Fibroblast of gingiva (primary cell): Measurements from ENCODE around the gene EVA1A.
"Not testable (repeated sequence)": the region's sequence is repeated elsewhere in the genome, so short reads cannot be mapped to it uniquely, and the experiment has no call there.

Experiments used
- DNase-seq: peaks from one replicate; pipeline ENCODE4 v3.0.0-alpha.2; 2011; ENCODE audit warnings: low read depth

EVA1A gene

DNA sequence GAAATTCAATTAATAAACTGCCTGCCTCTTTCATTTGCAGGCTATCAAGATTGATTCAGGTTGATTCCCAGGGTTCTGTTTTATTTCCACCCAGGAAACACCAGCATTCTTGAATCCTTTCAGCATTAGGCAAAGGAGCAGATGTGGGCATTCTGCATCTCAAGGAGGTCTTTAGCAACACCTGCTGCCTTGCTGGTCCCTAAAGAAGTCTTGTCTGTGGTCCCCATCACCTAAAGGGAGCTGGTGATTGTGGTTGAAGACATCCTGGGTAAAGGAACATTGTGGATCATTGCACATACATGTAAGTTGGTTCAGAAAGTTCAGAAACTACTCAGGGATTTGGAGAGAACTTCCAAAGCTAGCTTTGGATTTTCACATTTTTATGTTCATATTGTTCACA lies 78.3 kb downstream of the EVA1A start:
- no peak for DNase-seq

DNA sequence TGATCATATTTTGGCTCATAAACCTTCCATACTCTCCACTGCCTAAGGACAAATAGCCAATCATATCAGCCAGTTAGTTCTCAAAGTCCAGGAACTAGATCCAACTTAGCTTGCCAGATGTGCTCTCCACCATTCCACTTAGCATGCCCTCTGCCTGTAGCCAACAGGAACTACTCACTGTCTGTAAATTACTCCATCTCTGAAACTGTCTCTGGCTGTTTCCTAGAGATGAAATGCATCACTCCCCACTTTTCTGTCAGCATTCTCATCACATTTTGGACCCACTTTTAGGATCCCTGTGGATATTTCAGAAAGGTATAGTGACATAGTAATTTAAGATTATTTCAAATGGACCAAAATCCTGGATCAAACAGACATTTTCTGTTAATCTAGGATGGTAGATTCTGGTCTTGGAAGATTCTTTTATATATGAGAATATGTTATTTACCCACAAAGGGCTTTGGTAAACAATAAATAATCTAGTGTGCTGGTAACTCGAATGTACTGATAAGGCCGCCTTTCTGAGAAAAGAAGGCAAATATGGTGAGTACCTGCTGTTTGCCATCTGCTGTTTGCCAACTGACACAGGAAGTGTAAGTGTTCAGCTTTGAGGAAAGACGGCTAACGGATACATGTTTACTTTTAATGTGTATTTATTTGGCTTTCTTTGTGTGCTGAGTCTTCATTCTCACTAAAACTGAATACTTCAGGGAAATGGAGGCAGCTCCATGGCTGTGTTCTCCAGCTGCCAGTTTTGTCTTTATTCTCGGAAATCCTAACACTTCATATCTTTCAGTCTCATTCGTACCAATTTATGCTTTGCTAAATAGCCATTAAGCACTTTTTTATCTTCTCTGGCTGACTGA lies 79.5 kb downstream of the EVA1A start:
- DNase-seq = peak; percentile 37

DNA sequence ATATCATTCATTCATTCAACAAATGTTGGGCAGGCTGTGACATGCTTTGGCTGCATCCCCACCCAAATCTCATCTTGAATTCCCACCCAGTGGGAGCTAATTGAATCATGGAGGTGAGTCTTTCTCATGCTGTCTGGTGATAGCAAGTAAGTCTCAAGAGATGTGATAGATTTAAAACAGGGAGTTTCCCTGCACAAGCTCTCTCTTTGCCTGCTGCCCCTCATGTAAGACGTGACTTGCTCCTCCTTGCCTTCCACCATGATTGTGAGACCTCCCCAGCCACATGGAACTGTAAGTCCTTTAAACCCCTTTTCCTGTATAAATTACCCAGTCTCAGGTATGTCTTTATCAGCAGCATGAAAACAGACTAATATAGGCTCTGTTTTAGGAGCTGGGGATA lies 83.0 kb downstream of the EVA1A start:
- not testable (repeated sequence) for DNase-seq

DNA sequence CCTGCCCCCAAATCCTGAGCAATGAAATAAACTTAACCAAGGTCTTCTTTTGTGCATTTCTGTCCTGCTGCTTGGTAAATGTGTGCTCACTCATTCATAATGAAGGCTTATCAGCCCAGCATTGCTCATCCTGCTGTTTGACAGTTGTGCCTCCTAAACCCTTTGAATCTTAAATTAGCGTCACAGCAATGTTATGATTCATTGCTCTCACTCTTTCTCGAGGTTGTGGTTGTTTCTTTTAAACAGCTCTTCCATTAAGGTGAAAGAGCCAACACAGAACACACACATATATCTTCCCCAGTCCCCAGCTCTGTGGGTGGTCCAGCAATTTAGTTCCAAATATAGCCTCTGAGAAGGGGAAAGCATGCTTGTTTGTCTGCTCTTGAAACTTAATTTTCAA lies 84.0 kb downstream of the EVA1A start:
- DNase-seq = no peak

DNA sequence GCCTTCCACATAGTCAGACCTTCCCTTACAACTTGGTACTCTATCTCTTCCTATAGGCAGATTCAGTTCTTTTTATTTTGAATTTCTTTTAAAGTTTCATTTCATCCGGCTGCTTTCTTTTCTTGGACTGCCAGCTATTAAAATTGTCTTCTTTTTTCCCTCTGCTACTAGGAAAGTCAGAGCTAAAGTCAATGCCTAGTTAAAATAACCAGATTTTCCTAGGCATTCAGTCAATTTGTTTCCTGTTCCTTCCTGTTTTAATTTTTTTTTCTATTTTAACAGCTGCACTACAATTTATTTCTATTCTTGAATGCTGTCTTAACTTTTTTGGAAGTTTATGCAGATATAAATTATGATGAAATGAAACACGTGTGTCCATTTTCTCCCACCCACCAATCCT lies 84.8 kb downstream of the EVA1A start:
- DNase-seq = no peak

DNA sequence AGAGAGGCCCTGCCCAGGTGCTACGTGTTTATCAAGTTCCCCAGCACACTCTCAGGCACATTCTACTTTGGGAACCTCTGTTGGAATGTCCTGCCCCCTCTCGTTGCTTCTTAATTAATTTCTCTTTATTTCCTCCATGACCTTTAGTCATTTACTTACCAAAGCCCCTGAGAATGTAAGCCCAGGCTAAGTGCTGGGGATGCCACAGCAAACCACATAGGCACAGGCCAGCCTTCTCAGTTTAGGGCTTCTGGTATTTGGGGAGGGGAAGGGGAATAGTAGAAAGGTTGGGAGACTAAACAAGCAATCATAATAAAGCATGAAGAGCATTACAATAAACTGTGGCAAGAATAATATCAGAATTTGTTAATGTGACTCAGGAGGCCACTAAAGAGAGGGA lies 85.7 kb downstream of the EVA1A start:
- DNase-seq = no peak

DNA sequence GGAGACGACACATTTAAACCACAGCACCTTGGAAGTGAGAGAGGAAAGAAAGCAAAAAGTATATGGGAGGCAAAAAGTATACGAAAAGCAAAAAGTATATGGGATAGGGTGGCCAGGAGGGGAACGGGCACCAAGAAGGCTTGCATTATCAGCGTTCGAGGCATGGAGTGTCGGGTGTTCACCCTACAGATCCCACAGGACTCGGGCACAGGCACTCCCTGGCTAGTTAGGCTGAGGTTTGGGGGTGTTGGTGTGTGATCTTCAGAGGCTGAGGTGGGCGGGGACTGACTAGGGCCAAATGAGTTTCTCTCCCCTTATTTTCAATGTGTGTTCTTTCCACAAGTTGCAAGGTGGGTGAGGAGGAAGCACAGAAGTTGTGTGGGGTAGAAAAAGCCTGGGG lies 86.6 kb downstream of the EVA1A start:
- DNase-seq = no peak

DNA sequence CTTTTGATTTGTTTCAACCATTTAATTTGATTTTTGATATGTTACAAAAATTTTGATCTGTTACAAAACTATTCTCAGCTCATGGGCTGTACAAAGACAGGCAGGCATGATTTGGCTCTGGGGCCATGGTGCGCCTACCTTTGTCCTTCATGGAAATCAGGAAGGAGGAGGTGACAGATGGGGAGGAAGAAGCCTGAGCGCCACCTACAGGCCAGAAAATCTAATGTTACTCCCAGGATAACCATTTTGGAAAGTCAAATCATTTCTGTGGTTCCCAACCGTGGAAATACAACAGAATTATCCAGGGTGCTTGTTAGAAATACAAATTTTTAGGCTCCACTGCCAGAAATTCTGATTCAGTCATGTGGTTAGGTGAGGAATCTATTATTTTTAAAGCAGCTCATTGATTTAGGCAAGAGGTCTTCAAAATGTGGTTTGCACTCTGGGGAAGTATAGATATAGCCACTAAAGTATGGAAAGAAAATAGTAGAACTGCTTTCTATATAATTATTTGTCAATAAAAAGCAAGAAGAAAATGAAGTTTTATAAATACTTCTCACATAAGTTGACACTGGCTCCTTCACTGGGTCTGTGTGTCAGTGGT lies 93.9 kb downstream of the EVA1A start:
- no peak for DNase-seq

DNA sequence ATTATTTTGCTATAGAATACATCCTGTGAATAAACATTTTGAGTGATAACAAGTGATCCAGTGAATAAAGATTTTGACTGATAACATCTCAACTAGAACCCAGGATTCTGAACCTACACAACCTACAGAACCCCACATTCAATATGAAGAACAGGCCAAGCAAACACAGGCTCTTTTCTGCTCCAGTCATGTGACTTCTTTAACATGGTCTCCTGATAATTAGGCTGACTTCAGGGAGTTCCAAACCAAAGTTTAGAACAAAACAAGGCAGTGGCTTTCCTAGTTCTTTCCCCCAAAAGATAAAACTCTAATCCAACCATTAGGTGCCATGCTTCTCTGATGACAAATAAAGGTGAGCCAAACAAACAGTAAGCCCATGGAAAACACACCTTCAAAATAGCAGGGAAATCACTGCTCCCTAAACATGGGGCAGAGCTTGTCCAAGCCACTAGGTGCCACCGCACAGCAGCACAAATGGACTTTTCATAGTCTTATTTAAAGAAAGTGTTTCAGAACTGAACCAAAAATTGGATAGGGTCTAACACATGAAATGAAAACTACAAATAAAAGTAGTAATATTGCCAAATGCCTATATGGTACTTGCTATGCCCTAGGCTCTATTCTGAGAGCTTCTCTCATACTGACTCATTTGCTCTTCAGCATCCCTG lies 95.3 kb downstream of the EVA1A start:
- DNase-seq = peak; percentile 34

DNA sequence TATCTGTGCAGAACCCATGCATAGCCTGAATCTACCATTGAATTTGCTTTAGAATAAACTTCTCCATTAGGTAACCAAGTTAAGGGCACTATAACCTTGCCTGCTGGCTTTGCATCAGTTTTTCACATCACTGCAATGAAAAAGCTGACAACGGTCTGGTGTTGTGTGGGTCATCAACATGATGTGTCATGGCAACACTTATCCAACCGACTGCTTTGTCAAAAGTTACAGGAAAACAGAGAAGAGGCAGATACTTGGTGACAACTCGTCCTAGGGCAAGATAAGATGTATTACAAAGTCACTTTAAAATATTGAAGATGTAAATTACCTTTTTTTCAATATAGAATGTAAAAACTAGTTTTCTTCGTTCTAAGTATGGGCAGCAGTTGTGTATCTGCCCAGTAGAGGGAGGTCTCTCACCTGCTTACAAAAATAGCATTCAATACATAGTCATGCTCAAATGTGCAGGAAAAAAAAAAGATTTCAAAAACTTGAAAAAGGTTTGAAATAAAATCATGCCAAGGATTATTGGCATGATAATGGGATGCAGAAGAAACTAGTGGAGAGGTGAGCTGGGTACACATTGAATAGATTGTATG lies 96.3 kb downstream of the EVA1A start:
- DNase-seq = peak; percentile 15

DNA sequence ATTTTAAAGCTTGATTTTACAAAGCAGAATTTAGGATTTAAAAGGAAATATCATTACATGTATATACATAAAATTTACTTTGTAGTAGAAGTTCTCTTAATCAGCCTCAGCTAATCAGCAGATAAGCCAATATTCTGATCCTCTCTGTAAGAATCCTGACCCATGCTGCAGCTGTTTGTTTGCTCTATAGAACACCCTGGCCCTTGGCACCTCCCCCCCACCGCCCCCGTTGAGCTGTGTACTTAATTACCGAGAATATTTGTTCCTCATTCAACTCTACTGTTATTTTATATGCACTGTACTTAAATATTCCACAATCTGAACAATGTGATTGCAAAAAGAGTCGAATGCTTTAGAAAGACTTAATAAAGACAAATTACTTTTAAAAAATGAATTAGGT lies 98.0 kb downstream of the EVA1A start:
- DNase-seq = no peak

DNA sequence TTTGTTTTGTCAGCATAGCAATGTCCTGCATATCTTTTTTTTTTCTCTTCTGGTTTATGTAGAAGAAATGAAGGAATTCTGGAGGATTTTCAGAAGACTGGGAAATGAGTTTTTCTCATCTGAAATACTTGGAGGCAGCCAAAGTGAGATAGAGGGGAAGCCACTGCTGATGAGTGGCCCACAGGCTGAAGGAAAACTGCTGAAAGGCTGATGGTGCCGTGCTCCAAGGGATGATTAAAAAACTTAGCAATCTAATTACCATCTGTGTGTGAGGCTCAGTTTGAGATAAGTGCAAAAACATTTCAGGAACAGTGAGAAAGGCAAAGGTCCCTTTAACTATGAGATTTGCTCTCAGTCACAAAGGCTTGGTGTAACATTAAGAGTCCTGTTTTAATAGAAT lies 98.5 kb downstream of the EVA1A start:
- no peak for DNase-seq

DNA sequence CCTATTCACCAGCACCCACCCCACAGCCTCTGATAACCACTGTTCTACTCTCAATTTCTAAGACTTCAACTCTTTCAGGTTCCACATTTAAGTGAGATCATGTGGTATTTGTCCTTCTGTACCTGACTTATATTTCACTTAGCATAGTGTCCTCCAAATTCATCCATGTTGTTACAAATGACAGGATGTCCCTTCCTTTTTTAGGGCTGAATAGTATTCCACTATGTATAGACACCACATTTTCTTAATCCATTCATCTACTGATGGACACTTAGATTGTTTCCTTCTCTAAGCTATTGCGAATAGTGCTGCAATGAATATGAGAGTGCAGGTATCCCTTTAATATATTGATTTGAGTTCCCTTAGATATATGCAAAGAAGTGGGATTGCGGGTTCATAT lies 100.1 kb downstream of the EVA1A start:
- DNase-seq = no peak

DNA sequence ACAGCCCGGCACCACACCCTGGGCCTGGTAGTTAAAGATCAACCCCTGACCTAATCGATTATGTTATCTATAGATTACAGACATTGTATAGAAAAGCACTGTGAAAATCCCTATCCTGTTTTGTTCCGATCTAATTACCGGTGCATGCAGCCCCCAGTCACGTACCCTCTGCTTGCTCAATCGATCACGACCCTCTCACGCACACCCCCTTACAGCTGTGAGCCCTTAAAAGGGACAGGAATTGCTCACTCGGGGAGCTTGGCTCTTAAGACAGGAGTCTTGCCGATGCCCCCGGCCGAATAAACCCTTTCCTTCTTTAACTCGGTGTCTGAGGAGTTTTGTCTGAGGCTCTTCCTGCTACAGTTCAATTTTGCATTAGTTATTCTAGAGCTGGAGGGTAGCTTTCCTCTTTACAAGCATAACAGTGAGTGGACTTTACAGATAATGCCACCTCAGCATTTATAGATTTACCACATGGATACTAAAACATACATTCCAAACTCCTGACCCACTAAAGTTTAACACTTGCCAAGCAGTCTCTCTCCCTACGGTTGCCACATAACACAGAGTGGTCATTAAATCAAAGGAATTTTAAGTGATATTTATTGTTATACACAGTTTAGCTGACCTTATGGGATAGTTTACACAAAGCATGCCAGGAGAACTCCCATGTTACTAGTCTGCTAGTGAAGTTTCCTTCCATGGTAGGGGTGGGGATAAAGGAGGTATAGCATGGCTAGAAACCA lies 101.0 kb downstream of the EVA1A start:
- DNase-seq = peak; percentile 78

DNA sequence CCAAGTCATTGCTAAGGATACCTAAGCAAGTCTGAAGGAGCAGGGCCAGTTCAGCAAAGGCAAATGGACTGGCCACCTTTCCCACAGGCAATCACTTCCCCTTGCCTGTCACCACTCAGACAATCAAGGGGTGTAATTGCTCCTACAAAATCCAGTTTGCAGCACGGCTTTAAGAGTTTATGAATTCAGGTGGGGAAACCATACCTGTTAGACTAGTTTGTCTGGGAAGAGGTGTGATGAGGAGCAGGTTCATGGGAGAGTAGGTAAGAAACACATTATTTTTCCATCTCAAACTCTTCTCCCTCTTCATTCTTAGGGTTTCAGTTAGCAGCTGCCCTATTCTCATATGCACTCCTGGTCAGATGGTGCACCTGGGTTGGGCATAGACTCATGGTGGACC lies 102.5 kb downstream of the EVA1A start:
- no peak for DNase-seq

DNA sequence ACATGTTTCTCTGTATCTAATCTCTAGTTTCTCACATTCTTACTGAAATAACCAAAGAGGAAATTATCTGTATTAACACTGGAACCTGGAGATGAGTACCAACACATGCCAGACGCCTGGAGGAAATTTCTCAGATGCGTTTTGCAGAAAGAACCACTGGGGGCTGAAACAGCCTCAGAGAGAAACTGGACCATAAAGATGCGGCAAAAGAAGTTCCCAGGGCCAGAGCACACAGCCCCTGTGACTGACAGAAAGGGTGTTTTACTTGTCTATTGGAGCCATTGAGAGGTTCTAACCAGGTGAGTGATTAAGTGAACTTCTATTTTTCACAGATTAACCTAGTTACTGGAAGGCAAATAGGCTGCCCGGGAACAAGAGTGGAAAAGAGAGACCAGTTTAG lies 103.9 kb downstream of the EVA1A start:
- no peak for DNase-seq

DNA sequence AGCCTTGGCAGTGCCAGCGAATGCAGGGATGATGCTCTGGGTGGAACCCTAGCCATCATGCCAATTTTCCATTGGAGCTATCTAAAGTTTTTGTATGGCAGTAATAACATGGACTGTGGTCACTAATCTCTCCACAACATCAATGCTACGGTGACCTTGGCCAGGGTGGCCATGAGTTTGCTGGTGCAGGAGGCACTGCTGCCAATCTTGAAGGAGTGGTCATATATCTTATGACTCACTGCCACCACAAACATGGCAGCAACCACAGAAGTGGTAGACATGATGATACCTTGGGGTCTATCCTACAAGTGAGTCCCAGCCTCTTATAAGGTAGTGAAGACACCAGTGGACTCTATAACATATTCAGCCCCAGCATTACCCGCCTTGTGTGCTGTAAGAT lies 104.6 kb downstream of the EVA1A start:
- no peak for DNase-seq

DNA sequence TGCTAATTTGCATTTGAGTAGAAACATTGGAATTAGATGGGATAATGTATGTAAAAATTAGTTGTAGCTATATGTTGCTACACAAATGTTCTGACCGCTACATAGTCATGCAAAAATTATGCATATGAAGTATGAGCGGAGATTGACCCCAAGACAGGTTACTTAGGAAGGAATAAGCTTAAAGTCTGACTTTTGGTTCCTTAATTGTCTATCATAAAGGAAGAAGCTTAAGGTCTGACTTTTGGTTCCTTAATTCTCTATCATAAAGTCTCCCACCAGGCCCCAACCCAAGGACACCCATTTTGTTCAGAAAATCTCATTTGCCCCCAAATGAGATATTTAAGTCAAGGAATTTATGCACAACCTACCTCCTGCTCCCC lies 106.5 kb downstream of the EVA1A start:
- no peak for DNase-seq

DNA sequence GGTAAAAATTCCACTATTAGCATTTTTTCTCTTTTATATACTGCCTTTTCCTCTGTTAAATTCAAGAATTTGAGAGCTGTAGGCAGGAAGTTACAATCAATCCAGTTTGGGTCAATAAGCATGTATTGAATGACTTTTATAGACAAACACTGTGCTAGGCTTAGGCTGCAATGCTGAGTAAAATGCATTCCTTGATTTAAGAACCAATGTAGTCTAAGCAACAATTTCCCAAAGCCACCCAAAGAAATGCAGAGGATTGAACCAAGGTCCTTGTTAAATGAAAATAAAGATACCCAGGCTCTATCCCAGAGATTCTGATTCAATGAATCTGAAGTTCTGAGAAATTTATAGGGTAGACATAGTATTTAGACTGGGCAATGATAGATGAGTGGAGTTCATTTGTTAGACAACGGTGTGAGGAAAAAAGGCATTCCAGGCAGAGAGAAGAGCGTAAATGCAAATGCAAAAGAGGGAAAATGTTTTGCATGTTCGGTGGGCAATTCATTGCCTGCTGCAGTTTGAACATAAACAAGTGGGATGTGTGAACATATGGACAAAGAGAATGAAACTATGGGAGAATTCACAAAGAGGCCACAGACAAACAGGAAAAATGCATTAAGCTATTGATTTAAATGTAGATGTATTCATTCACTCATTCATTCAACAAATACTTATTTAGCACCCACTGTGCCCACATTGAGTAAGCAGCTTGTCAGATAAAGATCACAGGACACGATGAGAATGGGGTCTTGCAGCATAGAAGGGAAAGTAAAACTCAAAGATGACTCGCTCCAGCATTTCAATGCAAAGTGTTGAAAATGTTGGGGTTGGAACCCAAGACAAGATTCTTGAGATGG lies 107.1 kb downstream of the EVA1A start:
- DNase-seq = no peak

DNA sequence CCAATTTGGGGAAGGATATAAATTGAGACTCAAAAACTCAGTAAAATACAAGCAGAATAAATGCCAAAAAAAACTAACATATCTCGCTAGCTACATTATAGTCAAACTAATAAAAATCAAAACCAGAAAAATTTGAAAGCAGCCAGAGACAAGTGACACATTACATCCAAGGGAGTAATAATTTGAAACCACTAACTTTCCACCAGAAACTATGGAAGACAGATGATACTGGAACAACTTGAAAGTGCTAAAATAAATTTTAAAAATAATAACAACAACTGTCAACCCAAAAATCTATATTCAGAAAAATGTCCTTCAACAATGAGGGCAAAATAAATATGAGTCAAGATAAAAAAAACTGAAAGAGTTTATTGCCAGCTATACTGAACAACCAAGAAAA lies 110.7 kb downstream of the EVA1A start:
- DNase-seq = no peak

DNA sequence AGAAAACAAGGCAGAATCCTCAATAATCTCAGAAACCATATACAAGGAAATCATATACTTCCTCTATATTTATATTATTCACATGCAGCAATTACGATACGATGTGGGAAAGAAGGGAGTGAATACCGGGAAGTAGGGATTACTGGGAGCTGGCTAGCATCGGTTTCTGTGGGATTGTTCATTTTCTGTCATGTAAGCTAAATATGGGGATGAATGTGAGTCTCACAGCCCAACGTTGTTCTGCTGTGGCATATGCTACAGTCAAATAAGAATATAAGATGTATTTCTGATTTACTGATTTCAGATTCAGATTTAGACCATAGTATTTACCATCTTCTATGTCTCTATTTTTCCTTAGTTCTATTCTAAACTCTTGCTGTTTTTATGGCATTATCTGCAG lies 113.6 kb downstream of the EVA1A start:
- DNase-seq = no peak
